ENCODE data around the gene MARCHF3. TPM values are rescaled to one million over a fixed set of nuclear protein-coding genes. Genes with fewer than 3 reads are reported as not detected.

Gene MARCHF3
- total RNA-seq, 1 experiment from 2014 or later: 0.61 TPM

GRCh38 chr5:127076315-127077129 lies 46.2 kb upstream of the MARCHF3 start:
- no peaks in the 10 kb centered on the region for H3K27me3 ChIP-seq (replicated peaks; ENCODE audit: control insufficient read depth, insufficient read depth, low read length)
- TF ChIP-seq, protein P1, sequence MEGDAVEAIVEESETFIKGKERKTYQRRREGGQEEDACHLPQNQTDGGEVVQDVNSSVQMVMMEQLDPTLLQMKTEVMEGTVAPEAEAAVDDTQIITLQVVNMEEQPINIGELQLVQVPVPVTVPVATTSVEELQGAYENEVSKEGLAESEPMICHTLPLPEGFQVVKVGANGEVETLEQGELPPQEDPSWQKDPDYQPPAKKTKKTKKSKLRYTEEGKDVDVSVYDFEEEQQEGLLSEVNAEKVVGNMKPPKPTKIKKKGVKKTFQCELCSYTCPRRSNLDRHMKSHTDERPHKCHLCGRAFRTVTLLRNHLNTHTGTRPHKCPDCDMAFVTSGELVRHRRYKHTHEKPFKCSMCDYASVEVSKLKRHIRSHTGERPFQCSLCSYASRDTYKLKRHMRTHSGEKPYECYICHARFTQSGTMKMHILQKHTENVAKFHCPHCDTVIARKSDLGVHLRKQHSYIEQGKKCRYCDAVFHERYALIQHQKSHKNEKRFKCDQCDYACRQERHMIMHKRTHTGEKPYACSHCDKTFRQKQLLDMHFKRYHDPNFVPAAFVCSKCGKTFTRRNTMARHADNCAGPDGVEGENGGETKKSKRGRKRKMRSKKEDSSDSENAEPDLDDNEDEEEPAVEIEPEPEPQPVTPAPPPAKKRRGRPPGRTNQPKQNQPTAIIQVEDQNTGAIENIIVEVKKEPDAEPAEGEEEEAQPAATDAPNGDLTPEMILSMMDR (IDR thresholded peaks at IDR 0.05; ENCODE audit: insufficient read depth in 1 of 2, low read depth in 1 of 2, low read length in 1 of 2, severe bottlenecking in 1 of 2, unreplicated experiment in 1 of 2): no peak
- Mint-ChIP-seq H3K4me1 (ENCODE audit: low read depth, unreplicated experiment) (peaks cover 17% of the 10 kb centered on the region), H3K27me3 (ENCODE audit: insufficient read depth, unreplicated experiment) (no peaks in the 10 kb centered on the region), H3K4me3 (ENCODE audit: unreplicated experiment) (no peak overlapping the region), H3K27ac (ENCODE audit: unreplicated experiment) (no peak overlapping the region), H3K9me3 (ENCODE audit: unreplicated experiment) (no peaks in the 10 kb centered on the region), H3K36me3 (ENCODE audit: insufficient read depth, unreplicated experiment) (no peaks in the 10 kb centered on the region)
- no peaks in the 10 kb centered on the region for H3K36me3 ChIP-seq (ENCODE audit: control insufficient read depth, insufficient read depth, low read length)
- intact Hi-C loops (cut with micrococcal nuclease; ENCODE audit: unreplicated experiment): loop anchor here (10.0 kb wide), 2 partner anchors 118 to 238 kb away; no protein-coding TSS in a partner anchor
- no peak for DNase-seq
- ChIA-PET CTCF (no interaction called here), POLR2A (no interaction called here)
- H3K9me3 ChIP-seq: no peaks in the 10 kb centered on the region
- no peak overlapping the region for H3K4me3 ChIP-seq (ENCODE audit: low read depth, low read length)
- BruUV-seq (replicated peaks): no TSS peak
- peaks cover 20% of the 10 kb centered on the region for H3K4me1 ChIP-seq

DNA sequence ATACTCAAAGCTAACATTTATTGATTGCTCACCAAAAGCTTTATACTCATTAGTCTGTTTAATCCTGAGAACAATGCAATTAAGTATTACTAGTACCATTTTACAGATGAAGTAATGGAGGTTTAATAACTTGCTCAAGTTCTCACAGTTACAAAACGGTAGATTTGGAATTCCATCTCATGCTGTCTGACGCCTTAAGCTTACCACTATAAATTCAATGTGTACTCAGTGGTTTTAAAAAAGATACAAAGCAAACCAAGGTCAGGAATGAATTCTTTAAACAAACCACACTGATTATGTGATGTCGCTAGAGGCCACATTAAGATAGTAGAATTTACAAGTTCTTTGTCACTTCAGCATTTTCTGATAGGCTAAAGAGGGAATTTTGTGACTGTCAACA lies 44.1 kb upstream of the MARCHF3 start:
- TF ChIP-seq, protein P1 (IDR thresholded peaks at IDR 0.05; ENCODE audit: insufficient read depth in 1 of 2, low read depth in 1 of 2, low read length in 1 of 2, severe bottlenecking in 1 of 2, unreplicated experiment in 1 of 2): no peak
- Histone ChIP-seq H3K4me3 (ENCODE audit: low read depth, low read length) (no peak overlapping the region), H3K36me3 (ENCODE audit: control insufficient read depth, insufficient read depth, low read length) (no peaks in the 10 kb centered on the region), H3K27me3 (replicated peaks; ENCODE audit: control insufficient read depth, insufficient read depth, low read length) (no peaks in the 10 kb centered on the region), H3K9me3 (no peaks in the 10 kb centered on the region), H3K4me1 (peaks cover 15% of the 10 kb centered on the region)
- Mint-ChIP-seq H3K4me1 (ENCODE audit: low read depth, unreplicated experiment) (peaks cover 9% of the 10 kb centered on the region), H3K27me3 (ENCODE audit: insufficient read depth, unreplicated experiment) (no peaks in the 10 kb centered on the region), H3K4me3 (ENCODE audit: unreplicated experiment) (no peak overlapping the region), H3K9me3 (ENCODE audit: unreplicated experiment) (no peaks in the 10 kb centered on the region), H3K27ac (ENCODE audit: unreplicated experiment) (peak overlapping the region; percentile 73), H3K36me3 (ENCODE audit: insufficient read depth, unreplicated experiment) (no peaks in the 10 kb centered on the region)
- intact Hi-C loops (cut with micrococcal nuclease; ENCODE audit: unreplicated experiment): loop anchor here (5.0 to 10.0 kb wide), 3 partner anchors 42 to 240 kb away; partner anchors contain the start of gene MARCHF3
- CTCF ChIA-PET: interaction anchor here (0.8 kb wide), 1 partner anchor 10 kb away, joined by 3 read pairs; no protein-coding TSS in a partner anchor
- POLR2A ChIA-PET: no interaction called here
- BruUV-seq (replicated peaks): no TSS peak
- DNase-seq: no peak

DNA sequence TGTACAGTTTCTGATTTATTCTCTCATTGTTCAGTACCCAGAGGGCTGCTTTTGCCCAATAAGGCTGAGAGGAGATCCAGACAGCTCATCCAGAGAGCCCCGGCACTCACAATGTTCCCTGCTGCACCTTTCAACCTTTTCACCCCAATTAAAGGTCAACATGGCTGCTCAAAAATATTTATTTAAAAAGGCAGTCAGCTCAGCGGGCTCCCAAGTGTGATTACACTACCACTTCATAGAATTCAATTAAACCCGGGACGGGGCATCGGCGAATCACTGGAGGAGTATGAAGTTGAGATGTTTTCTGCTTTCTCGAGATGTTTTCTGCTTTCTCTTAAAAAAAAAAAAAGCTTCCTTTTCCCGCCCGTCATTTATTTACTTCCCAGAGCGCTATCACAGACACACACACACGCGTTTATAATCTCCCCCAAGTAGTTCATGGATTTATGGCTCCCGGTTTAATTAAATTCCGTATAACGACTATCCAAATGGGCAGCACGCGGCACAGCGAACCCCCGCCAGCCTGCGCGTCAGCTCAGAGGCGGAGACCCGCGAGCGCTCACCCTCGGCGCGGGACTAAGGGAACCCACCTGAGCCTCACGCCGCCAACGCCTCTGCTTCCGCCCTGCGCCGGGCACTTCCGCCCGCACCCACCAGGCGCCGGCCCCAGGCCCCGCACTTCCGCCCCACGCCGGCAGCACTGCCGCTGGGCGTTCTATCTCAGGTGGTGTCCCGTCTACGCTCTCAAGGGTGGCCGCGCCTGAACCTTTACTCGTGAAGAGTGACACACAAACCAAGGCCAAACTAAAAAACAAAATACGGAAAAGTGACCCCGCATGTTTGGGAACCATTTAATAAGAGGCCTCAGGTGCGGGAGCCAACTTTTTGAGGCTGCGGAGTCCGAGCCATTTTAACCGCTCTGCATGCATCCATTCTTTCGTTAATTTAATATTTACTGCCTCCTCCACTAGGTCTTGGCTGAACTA lies 42.8 kb upstream of the MARCHF3 start, which contains the start of gene C5orf63:
Gene C5orf63 (minus strand): TSS at position 642 of the 986 bp plus-strand sequence. CDS start 14,507 bp downstream, outside the sequence.
- peak within 1 kb of the TSS; percentile 77 for H3K4me3 Mint-ChIP-seq (ENCODE audit: unreplicated experiment)
- CTCF ChIA-PET: no interaction called here
- Histone ChIP-seq H3K36me3 (ENCODE audit: control insufficient read depth, insufficient read depth, low read length) (no peaks in the 10 kb centered on the region), H3K9me3 (no peaks in the 10 kb centered on the region), H3K4me3 (ENCODE audit: low read depth, low read length) (peak within 1 kb of the TSS; percentile 50), H3K27me3 (replicated peaks; ENCODE audit: control insufficient read depth, insufficient read depth, low read length) (no peaks in the 10 kb centered on the region), H3K4me1 (peaks cover 15% of the 10 kb centered on the region)
- intact Hi-C loops (cut with micrococcal nuclease; ENCODE audit: unreplicated experiment): loop anchor here (5.0 to 10.0 kb wide), 3 partner anchors 41 to 242 kb away; partner anchors contain the start of gene MARCHF3
- DNase-seq: peak; percentile 78 to 79
- peaks cover 9% of the 10 kb centered on the region for H3K4me1 Mint-ChIP-seq (ENCODE audit: low read depth, unreplicated experiment)
- TF ChIP-seq, protein P1 (IDR thresholded peaks at IDR 0.05; ENCODE audit: insufficient read depth in 1 of 2, low read depth in 1 of 2, low read length in 1 of 2, severe bottlenecking in 1 of 2, unreplicated experiment in 1 of 2): peak; percentile 25 to 39
- no peaks in the 10 kb centered on the region for H3K9me3 Mint-ChIP-seq (ENCODE audit: unreplicated experiment)
- TSS peak; percentile 60 for BruUV-seq (replicated peaks)
- peak within 1 kb of the TSS; percentile 73 for H3K27ac Mint-ChIP-seq (ENCODE audit: unreplicated experiment)
- H3K27me3 Mint-ChIP-seq (ENCODE audit: insufficient read depth, unreplicated experiment): no peaks in the 10 kb centered on the region
- POLR2A ChIA-PET: interaction anchor here (0.6 kb wide), 1 partner anchor 13 kb away, joined by 4 read pairs; no protein-coding TSS in a partner anchor
- no peaks in the 10 kb centered on the region for H3K36me3 Mint-ChIP-seq (ENCODE audit: insufficient read depth, unreplicated experiment)
